ENCODE measurements around the gene IMMP2L. TPM values are rescaled to one million over a fixed set of nuclear protein-coding genes. Genes with fewer than 3 reads are reported as not detected.

The IMMP2L gene
- total and polyA plus RNA-seq, 4 donors = 7.3 to 21.1 (median 12.4) TPM

DNA sequence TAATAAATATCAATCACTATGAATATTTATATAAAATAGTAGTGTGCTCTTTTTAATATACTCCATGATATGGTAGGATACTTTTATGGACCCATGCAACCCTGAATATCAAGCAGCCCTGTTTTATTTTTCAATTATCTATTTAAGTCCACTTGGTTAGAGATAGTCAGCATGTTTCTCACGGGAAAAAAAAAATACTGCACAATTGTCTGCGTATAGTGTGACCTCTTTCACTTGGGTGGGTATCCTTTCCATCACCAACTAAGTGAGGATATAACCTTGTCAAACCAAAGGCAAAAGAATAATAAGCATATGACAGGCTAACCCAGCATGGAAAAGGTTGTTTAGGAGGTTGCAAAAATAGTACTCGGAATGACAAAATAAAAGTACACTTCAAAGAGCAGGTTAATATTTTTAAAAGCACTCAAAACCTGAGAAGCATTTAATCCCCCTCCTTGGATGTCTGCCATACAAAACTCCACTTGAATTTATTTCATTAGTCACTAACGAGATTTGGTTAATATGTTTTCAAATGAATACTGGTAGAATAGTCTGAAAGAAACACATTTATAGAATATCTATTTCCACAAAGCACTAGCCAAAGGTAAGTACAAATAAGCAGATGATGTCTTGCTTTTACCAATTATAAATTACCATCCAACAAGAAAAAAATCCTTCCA lies 76.5 kb downstream of the IMMP2L start:
- H3K9ac ChIP-seq (ENCODE audit: low read depth in 1 of 2, low read length in 2 of 2) = no peak overlapping the region

DNA sequence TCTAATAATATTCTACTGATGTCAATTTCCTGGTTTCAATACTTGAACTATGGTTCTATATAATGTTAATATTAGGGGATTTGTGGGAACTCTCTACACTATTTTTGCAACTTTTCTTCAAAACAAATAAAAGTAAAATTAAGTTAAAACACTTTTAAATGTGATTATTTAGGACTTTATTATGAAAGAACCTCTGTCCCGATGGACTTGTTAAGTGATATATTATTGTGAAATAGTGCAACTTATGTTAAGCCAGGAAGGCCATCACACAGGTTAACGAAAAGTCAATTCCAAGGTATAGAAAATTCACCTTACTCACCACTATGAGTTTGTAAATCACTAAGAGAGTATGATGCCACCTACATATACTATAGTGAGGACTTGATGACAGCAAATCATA lies 79.2 kb downstream of the IMMP2L start:
- TF ChIP-seq NR2F2 (IDR thresholded peaks at IDR 0.05) (no peak), RAD21 (IDR thresholded peaks at IDR 0.05) (no peak), YY1 (IDR thresholded peaks at IDR 0.05) (no peak), TAF1 (conservative IDR thresholded peaks at IDR 0.05) (no peak)
- Histone ChIP-seq H3K4me1 (ENCODE audit: control insufficient read depth in 4 of 4, insufficient read depth in 4 of 4, low read length in 3 of 4) (no peaks in the 10 kb centered on the region), H3K27ac (ENCODE audit: low read depth in 1 of 2, low read length in 2 of 2) (no peak overlapping the region), H3K27me3 (ENCODE audit: control insufficient read depth in 4 of 4, insufficient read depth in 4 of 4, low read length in 3 of 4) (no peaks in the 10 kb centered on the region), H3K9me3 (ENCODE audit: control insufficient read depth in 4 of 4, low read length in 3 of 4) (no peaks in the 10 kb centered on the region), H3K9ac (ENCODE audit: low read depth in 1 of 2, low read length in 2 of 2) (no peak overlapping the region), H3K36me3 (ENCODE audit: control insufficient read depth in 4 of 4, insufficient read depth in 3 of 4, low read depth in 1 of 4, low read length in 3 of 4) (no peaks in the 10 kb centered on the region), H3K4me3 (ENCODE audit: low read depth in 1 of 3, low read length in 3 of 3) (no peak overlapping the region)
- WGBS = 94% methylated on average over 2 of the region's 2 CpGs
- no peak for DNase-seq (ENCODE audit: low spot score)

More for the DNA sequence above, 76.5 kb downstream of the IMMP2L start:
- no peaks in the 10 kb centered on the region for H3K27me3 ChIP-seq (ENCODE audit: control insufficient read depth in 4 of 4, insufficient read depth in 4 of 4, low read length in 3 of 4)
- no peaks in the 10 kb centered on the region for H3K36me3 ChIP-seq (ENCODE audit: control insufficient read depth in 4 of 4, insufficient read depth in 3 of 4, low read depth in 1 of 4, low read length in 3 of 4)
- H3K4me3 ChIP-seq (ENCODE audit: low read depth in 1 of 3, low read length in 3 of 3) = no peak overlapping the region
- H3K9me3 ChIP-seq (ENCODE audit: control insufficient read depth in 4 of 4, low read length in 3 of 4) = no peaks in the 10 kb centered on the region
- TF ChIP-seq JUND (IDR thresholded peaks at IDR 0.05) (no peak), NR2F2 (IDR thresholded peaks at IDR 0.05) (no peak), FOXA1 (IDR thresholded peaks at IDR 0.05) (no peak), EGR1 (IDR thresholded peaks at IDR 0.05; ENCODE audit: low read depth in 2 of 2) (no peak), HNF4G (IDR thresholded peaks at IDR 0.05) (no peak), SP1 (IDR thresholded peaks at IDR 0.05) (no peak), RXRA (IDR thresholded peaks at IDR 0.05) (no peak), RAD21 (IDR thresholded peaks at IDR 0.05) (no peak), FOXA2 (IDR thresholded peaks at IDR 0.05) (no peak), GABPA (IDR thresholded peaks at IDR 0.05 in 1 of 2, conservative IDR thresholded peaks at IDR 0.05 in 1 of 2) (no peak), HNF4A (conservative IDR thresholded peaks at IDR 0.05) (no peak), TAF1 (conservative IDR thresholded peaks at IDR 0.05) (no peak), YY1 (IDR thresholded peaks at IDR 0.05) (no peak)
- TF ChIP-seq, protein P1, sequence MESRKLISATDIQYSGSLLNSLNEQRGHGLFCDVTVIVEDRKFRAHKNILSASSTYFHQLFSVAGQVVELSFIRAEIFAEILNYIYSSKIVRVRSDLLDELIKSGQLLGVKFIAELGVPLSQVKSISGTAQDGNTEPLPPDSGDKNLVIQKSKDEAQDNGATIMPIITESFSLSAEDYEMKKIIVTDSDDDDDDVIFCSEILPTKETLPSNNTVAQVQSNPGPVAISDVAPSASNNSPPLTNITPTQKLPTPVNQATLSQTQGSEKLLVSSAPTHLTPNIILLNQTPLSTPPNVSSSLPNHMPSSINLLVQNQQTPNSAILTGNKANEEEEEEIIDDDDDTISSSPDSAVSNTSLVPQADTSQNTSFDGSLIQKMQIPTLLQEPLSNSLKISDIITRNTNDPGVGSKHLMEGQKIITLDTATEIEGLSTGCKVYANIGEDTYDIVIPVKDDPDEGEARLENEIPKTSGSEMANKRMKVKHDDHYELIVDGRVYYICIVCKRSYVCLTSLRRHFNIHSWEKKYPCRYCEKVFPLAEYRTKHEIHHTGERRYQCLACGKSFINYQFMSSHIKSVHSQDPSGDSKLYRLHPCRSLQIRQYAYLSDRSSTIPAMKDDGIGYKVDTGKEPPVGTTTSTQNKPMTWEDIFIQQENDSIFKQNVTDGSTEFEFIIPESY (IDR thresholded peaks at IDR 0.05) = no peak
- TF ChIP-seq, protein P2, sequence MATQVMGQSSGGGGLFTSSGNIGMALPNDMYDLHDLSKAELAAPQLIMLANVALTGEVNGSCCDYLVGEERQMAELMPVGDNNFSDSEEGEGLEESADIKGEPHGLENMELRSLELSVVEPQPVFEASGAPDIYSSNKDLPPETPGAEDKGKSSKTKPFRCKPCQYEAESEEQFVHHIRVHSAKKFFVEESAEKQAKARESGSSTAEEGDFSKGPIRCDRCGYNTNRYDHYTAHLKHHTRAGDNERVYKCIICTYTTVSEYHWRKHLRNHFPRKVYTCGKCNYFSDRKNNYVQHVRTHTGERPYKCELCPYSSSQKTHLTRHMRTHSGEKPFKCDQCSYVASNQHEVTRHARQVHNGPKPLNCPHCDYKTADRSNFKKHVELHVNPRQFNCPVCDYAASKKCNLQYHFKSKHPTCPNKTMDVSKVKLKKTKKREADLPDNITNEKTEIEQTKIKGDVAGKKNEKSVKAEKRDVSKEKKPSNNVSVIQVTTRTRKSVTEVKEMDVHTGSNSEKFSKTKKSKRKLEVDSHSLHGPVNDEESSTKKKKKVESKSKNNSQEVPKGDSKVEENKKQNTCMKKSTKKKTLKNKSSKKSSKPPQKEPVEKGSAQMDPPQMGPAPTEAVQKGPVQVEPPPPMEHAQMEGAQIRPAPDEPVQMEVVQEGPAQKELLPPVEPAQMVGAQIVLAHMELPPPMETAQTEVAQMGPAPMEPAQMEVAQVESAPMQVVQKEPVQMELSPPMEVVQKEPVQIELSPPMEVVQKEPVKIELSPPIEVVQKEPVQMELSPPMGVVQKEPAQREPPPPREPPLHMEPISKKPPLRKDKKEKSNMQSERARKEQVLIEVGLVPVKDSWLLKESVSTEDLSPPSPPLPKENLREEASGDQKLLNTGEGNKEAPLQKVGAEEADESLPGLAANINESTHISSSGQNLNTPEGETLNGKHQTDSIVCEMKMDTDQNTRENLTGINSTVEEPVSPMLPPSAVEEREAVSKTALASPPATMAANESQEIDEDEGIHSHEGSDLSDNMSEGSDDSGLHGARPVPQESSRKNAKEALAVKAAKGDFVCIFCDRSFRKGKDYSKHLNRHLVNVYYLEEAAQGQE (IDR thresholded peaks at IDR 0.05) = no peak
- TF ChIP-seq, protein P3, sequence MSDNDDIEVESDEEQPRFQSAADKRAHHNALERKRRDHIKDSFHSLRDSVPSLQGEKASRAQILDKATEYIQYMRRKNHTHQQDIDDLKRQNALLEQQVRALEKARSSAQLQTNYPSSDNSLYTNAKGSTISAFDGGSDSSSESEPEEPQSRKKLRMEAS (IDR thresholded peaks at IDR 0.05) = no peak
- TF ChIP-seq, protein P4, sequence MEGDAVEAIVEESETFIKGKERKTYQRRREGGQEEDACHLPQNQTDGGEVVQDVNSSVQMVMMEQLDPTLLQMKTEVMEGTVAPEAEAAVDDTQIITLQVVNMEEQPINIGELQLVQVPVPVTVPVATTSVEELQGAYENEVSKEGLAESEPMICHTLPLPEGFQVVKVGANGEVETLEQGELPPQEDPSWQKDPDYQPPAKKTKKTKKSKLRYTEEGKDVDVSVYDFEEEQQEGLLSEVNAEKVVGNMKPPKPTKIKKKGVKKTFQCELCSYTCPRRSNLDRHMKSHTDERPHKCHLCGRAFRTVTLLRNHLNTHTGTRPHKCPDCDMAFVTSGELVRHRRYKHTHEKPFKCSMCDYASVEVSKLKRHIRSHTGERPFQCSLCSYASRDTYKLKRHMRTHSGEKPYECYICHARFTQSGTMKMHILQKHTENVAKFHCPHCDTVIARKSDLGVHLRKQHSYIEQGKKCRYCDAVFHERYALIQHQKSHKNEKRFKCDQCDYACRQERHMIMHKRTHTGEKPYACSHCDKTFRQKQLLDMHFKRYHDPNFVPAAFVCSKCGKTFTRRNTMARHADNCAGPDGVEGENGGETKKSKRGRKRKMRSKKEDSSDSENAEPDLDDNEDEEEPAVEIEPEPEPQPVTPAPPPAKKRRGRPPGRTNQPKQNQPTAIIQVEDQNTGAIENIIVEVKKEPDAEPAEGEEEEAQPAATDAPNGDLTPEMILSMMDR (IDR thresholded peaks at IDR 0.05; ENCODE audit: low read depth, low read length, missing input control) = no peak
- DNase-seq (ENCODE audit: low spot score) = no peak
- H3K4me1 ChIP-seq (ENCODE audit: control insufficient read depth in 4 of 4, insufficient read depth in 4 of 4, low read length in 3 of 4) = no peaks in the 10 kb centered on the region
- 94% methylated on average over 4 of the region's 4 CpGs for WGBS
- H3K27ac ChIP-seq (ENCODE audit: low read depth in 1 of 2, low read length in 2 of 2) = no peak overlapping the region

All from liver (tissue), 9 donors.